H1 (cell line): ENCODE measurements around the gene MAFB. TPM values are rescaled to one million over a fixed set of nuclear protein-coding genes. Genes with fewer than 3 reads are reported as not detected.

Source experiments
- CTCF ChIA-PET: fragments of 300-600 bp; sonication (Branson Sonifier 250); formaldehyde crosslinking; loops from one replicate; lab custom pipeline; 2021; ENCODE audit not compliant: partially characterized antibody; lab: Charles Lee
- POLR2A ChIA-PET: fragments of 300-600 bp; sonication (Branson Sonifier 250); formaldehyde crosslinking; loops from one replicate; lab custom pipeline; 2021; ENCODE audit warnings: inconsistent platforms; ENCODE audit not compliant: partially characterized antibody; lab: Charles Lee
- DNase-seq, 2 experiments: peaks; one replicate each; pipeline versions ENCODE4 v3.0.0 to v3.0.0-alpha.2; 2010 to 2022; ENCODE audit warnings: low spot score in 2 of 2, low read depth in 1 of 2, mixed read lengths in 1 of 2
- FAIRE-seq: peaks from 2 replicates; lab custom pipeline; 2011; peaks lifted over from hg19 to GRCh38; lab: Jason Lieb, UNC
- H2AFZ ChIP-seq: 2 replicates; pipeline ENCODE4 v1.8.1; 2012; ENCODE audit warnings: low read length, inconsistent platforms
- H2AK5ac ChIP-seq: 2 replicates; pipeline ENCODE4 v1.6.1; 2013; ENCODE audit warnings: low read depth, low read length
- H2BK120ac ChIP-seq: replicated peaks from 2 replicates; pipeline ENCODE3; 2013; ENCODE audit warnings: low read depth, low read length, inconsistent platforms
- H2BK12ac ChIP-seq: 2 replicates; pipeline ENCODE4 v1.6.1; 2013; ENCODE audit warnings: low read depth, low read length
- H2BK15ac ChIP-seq: 2 replicates; pipeline ENCODE4 v1.6.1; 2013; ENCODE audit warnings: low read length
- H2BK20ac ChIP-seq: 2 replicates; pipeline ENCODE4 v1.6.1; 2013; ENCODE audit warnings: low read length
- H2BK5ac ChIP-seq: 2 replicates; pipeline ENCODE4 v1.6.1; 2013; ENCODE audit warnings: low read depth, low read length
- H3K14ac ChIP-seq: 2 replicates; pipeline ENCODE4 v1.6.1; 2013; ENCODE audit warnings: inconsistent platforms; ENCODE audit not compliant: insufficient read length
- H3K18ac ChIP-seq: 2 replicates; pipeline ENCODE4 v1.6.1; 2013; ENCODE audit warnings: low read length; ENCODE audit errors: extremely low read depth
- H3K23ac ChIP-seq: 2 replicates; pipeline ENCODE4 v1.6.1; 2013; ENCODE audit warnings: inconsistent platforms; ENCODE audit not compliant: insufficient read length
- H3K23me2 ChIP-seq: 2 replicates; pipeline ENCODE4 v1.6.1; 2013; ENCODE audit warnings: low read depth, low read length
- H3K27ac ChIP-seq: 2 replicates; pipeline ENCODE4 v1.6.1; 2011; ENCODE audit warnings: low read depth, low read length, inconsistent platforms
- H3K27me3 ChIP-seq, 4 experiments: replicated peaks in 1 of 4; 1 replicate in 1 of 4; 2 replicates in 3 of 4; pipeline versions ENCODE4 v1.6.1 to v1.8.1; 2011 to 2013; ENCODE audit warnings: low read length in 3 of 4, mild to moderate bottlenecking in 3 of 4, inconsistent platforms in 2 of 4, mixed read lengths in 2 of 4, moderate library complexity in 1 of 4; ENCODE audit not compliant: control insufficient read depth in 3 of 4, insufficient read depth in 3 of 4; ENCODE audit errors: extremely low read depth in 1 of 4
- H3K36me3 ChIP-seq, 4 experiments: 2 replicates each; pipeline versions ENCODE4 v1.6.1 to v1.8.1; 2011 to 2013; ENCODE audit warnings: mild to moderate bottlenecking in 4 of 4, low read length in 3 of 4, moderate library complexity in 2 of 4, control low read depth in 1 of 4, inconsistent platforms in 1 of 4; ENCODE audit not compliant: insufficient read depth in 4 of 4, control insufficient read depth in 2 of 4
- H3K4ac ChIP-seq: replicated peaks from 2 replicates; pipeline ENCODE3; 2013; ENCODE audit warnings: low read length, low read depth, mixed read lengths, inconsistent platforms; ENCODE audit not compliant: insufficient read length
- H3K4me1 ChIP-seq, 4 experiments: replicated peaks in 1 of 4; 1 replicate in 1 of 4; 2 replicates in 3 of 4; pipeline versions ENCODE4 v1.6.1 to v1.8.1; 2011 to 2013; ENCODE audit warnings: low read length in 3 of 4, inconsistent platforms in 2 of 4, mixed read lengths in 1 of 4; ENCODE audit not compliant: insufficient read depth in 4 of 4, control insufficient read depth in 3 of 4
- H3K4me2 ChIP-seq, 2 experiments: 2 replicates each; pipeline versions ENCODE4 v1.6.1 to v1.8.1; 2011 to 2013; ENCODE audit warnings: low read depth in 2 of 2, low read length in 2 of 2, control low read depth in 1 of 2, inconsistent platforms in 1 of 2, mild to moderate bottlenecking in 1 of 2; ENCODE audit not compliant: insufficient read depth in 1 of 2
- H3K4me3 ChIP-seq, 4 experiments: fragments of 200-600, 300-600 bp in 1 of 4; sonication (generic), shearing (Covaris generic), sonication (Bioruptor Twin) in 1 of 4; 2 replicates each; pipeline versions ENCODE4 v1.5.1 to v1.8.1; 2011 to 2016; ENCODE audit warnings: low read length in 4 of 4, low read depth in 3 of 4, control low read depth in 2 of 4, inconsistent platforms in 2 of 4, mild to moderate bottlenecking in 2 of 4, mixed read lengths in 1 of 4, moderate library complexity in 1 of 4; ENCODE audit not compliant: insufficient read depth in 2 of 4; ENCODE audit errors: extremely low read depth in 1 of 4
- H3K56ac ChIP-seq: replicated peaks from 2 replicates; pipeline ENCODE3; 2013; ENCODE audit warnings: low read depth, mild to moderate bottlenecking, mixed read lengths, low read length, inconsistent platforms; ENCODE audit not compliant: insufficient read length
- H3K79me1 ChIP-seq: 2 replicates; pipeline ENCODE4 v1.6.1; 2013; ENCODE audit warnings: low read depth, low read length, control low read depth
- H3K79me2 ChIP-seq, 2 experiments: 2 replicates each; pipeline versions ENCODE4 v1.6.1 to v1.8.1; 2012 to 2013; ENCODE audit warnings: low read length in 2 of 2, mild to moderate bottlenecking in 2 of 2, inconsistent platforms in 1 of 2; ENCODE audit not compliant: insufficient read depth in 2 of 2, control insufficient read depth in 1 of 2
- H3K9ac ChIP-seq, 4 experiments: replicated peaks in 1 of 4; 1 replicate in 1 of 4; 2 replicates in 3 of 4; pipeline versions ENCODE4 v1.6.1 to v1.8.1; 2011 to 2013; ENCODE audit warnings: low read depth in 3 of 4, low read length in 3 of 4, control low read depth in 2 of 4, mild to moderate bottlenecking in 2 of 4, moderate library complexity in 2 of 4, inconsistent platforms in 1 of 4; ENCODE audit errors: extremely low read depth in 1 of 4
- H3K9me3 ChIP-seq, 2 experiments: 2 replicates each; pipeline versions ENCODE4 v1.6.1 to v1.8.1; 2012 to 2013; ENCODE audit warnings: mild to moderate bottlenecking in 2 of 2, moderate library complexity in 2 of 2, control low read depth in 1 of 2, inconsistent platforms in 1 of 2, low read depth in 1 of 2, low read length in 1 of 2, mixed read lengths in 1 of 2; ENCODE audit not compliant: insufficient read depth in 2 of 2
- H4K20me1 ChIP-seq, 2 experiments: replicated peaks in 1 of 2; 2 replicates each; pipeline versions ENCODE3 to v1.8.1; 2011 to 2013; ENCODE audit warnings: inconsistent platforms in 2 of 2, low read length in 2 of 2, mild to moderate bottlenecking in 1 of 2; ENCODE audit not compliant: insufficient read depth in 2 of 2, control insufficient read depth in 1 of 2
- H4K5ac ChIP-seq: 2 replicates; pipeline ENCODE4 v1.6.1; 2013; ENCODE audit warnings: low read length, low read depth, mixed read lengths, inconsistent platforms; ENCODE audit not compliant: insufficient read length
- H4K8ac ChIP-seq: 2 replicates; pipeline ENCODE4 v1.8.0; 2013; ENCODE audit warnings: mild to moderate bottlenecking, moderate library complexity, low read length, inconsistent platforms; ENCODE audit not compliant: insufficient read depth; ENCODE audit errors: extremely low read depth
- H4K91ac ChIP-seq: replicated peaks from 2 replicates; pipeline ENCODE3; 2013; ENCODE audit warnings: low read length, mixed read lengths, inconsistent platforms; ENCODE audit not compliant: insufficient read length
- EGR1 ChIP-seq: IDR thresholded peaks from 2 replicates; pipeline ENCODE4 v1.6.1; 2011; ENCODE audit warnings: low read depth, low read length, borderline replicate concordance
- RFX5 ChIP-seq: IDR thresholded peaks from 2 replicates; pipeline ENCODE4 v1.6.1; 2011; ENCODE audit warnings: low read depth, low read length, improper control_type of control experiment, borderline replicate concordance
- WGBS, 2 experiments: shearing (Covaris generic) in 1 of 2; methylation state at CpG; one replicate each; pipeline versions ENCODE4 v1.1.6 to v1.1.7; 2013 to 2015; ENCODE audit warnings: low lambda C conversion rate in 2 of 2, mixed read lengths in 2 of 2, inconsistent platforms in 1 of 2, low coverage in 1 of 2, missing lambda C conversion rate in 1 of 2; ENCODE audit not compliant: insufficient replicate concordance in 2 of 2, insufficient coverage in 1 of 2, insufficient read length in 1 of 2; ENCODE audit errors: extremely low coverage in 1 of 2, missing lambda C conversion rate in 1 of 2; 5-methylcytosine and 5-hydroxymethylcytosine counted together
- polyA plus RNA-seq, 7 experiments: library from polyadenylated mRNA; depleted of rRNA in 3 of 7; stranded (reverse) in 5 of 7; unstranded in 2 of 7; fragments of >200 nt in 5 of 7; fragments of 200-250 nt in 2 of 7; gene quantifications; 1 replicate in 5 of 7; 2 replicates in 1 of 7; 4 replicates in 1 of 7; pipeline versions ENCODE4 v1.2.1 to v1.2.3, GENCODE V29; 2011 to 2013; ENCODE audit warnings: missing spikeins in 2 of 7, mixed read lengths in 2 of 7
- total RNA-seq: library from RNA; stranded (reverse); fragmentation: NEBNext Ultra II Directional; extraction: Animal tissue kit (Norgen Biotek cat#: 25700); gene quantifications from 2 replicates; pipeline ENCODE4 v1.2.1, GENCODE V29; 2021

MAFB gene
- total and polyA plus RNA-seq, 2 of the 8 experiments (the other 6 are each of a cell fraction or from before 2014, with no cell fraction given): 0.83 to 1.8 TPM

GRCh38 chr20:40658509-40658908 lies 30.5 kb downstream of the MAFB start:
- Histone ChIP-seq H3K4me1 (no peaks in the 10 kb centered on the region), H3K9ac (no peak overlapping the region; a peak in 1 of 7 replicates), H3K23ac (no peak overlapping the region), H3K27ac (no peak overlapping the region), H4K5ac (no peak overlapping the region), H3K27me3 (no peaks in the 10 kb centered on the region; a peak in 1 of 7 replicates), H3K79me2 (no peaks in the 10 kb centered on the region), H3K18ac (no peak overlapping the region), H2BK12ac (no peak overlapping the region), H3K4me2 (no peak overlapping the region), H4K20me1 (no peaks in the 10 kb centered on the region), H4K8ac (no peak overlapping the region), H3K4me3 (no peak overlapping the region), H3K23me2 (no peaks in the 10 kb centered on the region), H2BK15ac (no peak overlapping the region), H3K56ac (no peak overlapping the region), H3K9me3 (no peaks in the 10 kb centered on the region), H2AK5ac (0 out of 2 replicates have a peak overlapping the region, but pooled peaks have one; percentile 11), H4K91ac (no peak overlapping the region), H2BK20ac (no peak overlapping the region), H2BK120ac (no peak overlapping the region), H3K36me3 (no peaks in the 10 kb centered on the region), H3K14ac (no peak overlapping the region), H3K79me1 (no peaks in the 10 kb centered on the region), H3K4ac (no peak overlapping the region), H2BK5ac (no peak overlapping the region), H2AFZ (no peak overlapping the region)
- ChIA-PET POLR2A (no interaction called here), CTCF (interaction anchor here (0.6 kb wide), 1 partner anchor 139 kb away, joined by 3 read pairs; no protein-coding TSS in a partner anchor)
- DNase-seq: no peak
- no peak for TF ChIP-seq EGR1
- no peak for TF ChIP-seq RFX5
- WGBS, 2 experiments: 93% methylated on average over 3 of the region's 3 CpGs; no CpG with 5 or more reads in 1 of the 2 experiments
- no peak for FAIRE-seq
